Left forelimb (tissue), 1 donor: ENCODE data around the gene MARK4.
"Not testable (repeated sequence)": the region's sequence is repeated elsewhere in the genome, so short reads cannot be mapped to it uniquely, and the experiment has no call there.

Experiments
- DNase-seq: peaks from one replicate; pipeline ENCODE4 v3.0.0-alpha.2; 2018; ENCODE audit warnings: low spot score

The MARK4 gene

DNA sequence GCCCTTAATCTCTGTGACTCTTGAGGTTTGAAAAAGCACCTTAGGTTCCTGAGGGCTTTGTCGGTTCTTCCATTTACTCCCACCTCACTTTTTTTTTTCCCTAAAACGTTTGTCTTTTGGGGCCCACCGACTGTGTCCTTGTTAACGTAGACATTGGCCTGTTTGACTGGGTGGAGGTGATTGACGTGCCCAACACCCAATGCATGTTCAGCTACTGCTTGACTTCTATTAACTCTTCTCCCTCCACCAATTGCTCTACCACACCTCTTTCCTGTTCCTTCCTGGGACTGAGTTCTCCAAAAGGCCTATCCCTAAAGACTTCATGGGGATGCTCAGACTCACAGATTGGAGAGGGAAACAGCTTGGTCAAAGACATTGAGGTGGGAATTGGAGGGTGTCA, 54.4 kb downstream of the MARK4 start:
- no peak for DNase-seq

GRCh38 chr19:45306040-45306439, 55.0 kb downstream of the MARK4 start:
- no peak for DNase-seq

DNA sequence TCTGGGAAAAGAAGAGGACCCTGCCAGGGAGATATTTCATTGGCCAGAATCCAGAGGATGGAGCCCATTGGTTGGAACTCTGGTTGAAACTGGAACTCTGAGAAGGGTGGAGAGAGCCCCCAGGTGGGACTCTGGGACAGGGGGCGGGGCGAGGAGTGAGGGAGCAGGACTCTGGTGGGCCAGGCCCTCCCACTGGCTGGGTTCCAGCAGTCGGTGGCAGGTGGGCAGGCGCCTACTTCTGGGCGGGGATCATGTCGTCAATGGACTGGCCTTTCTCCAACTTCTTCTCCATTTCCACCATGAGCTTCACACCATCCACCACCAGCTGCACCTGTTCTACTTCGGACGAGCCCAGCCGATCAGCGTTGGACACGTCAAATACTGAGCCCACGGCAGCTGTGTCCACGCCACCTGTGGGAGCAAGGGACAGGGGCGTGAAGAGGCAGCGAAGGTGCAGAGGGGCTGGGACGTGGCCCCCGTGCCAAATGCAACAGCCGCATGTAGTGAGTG, 55.5 kb downstream of the MARK4 start:
- DNase-seq = no peak

- no peak for DNase-seq
These were observed 56.3 kb downstream of the MARK4 start for GRCh38 chr19:45307361-45307760.

DNA sequence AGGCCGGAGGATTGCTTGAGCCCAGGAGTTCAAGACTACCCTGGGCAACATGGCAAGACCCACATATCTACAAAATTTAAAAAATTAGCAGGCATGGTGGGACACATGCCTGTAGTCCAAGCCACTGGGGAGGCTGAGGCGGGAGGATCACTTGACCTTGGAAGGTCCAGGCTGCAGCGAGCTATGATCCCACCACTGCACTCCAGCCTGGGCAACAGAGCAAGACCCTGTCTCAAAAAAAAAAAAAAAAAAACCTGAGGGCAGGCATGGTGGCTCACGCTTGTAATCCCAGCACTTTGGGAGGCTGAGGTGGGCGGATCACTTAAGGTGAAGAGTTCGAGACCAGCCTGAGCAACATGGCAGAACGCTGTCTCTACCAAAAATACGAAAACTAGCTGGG, 58.3 kb downstream of the MARK4 start:
- DNase-seq = not testable (repeated sequence)

GRCh38 chr19:45311621-45312020, 60.5 kb downstream of the MARK4 start:
- DNase-seq = no peak

- DNase-seq = not testable (repeated sequence)
These were observed 61.2 kb downstream of the MARK4 start for GRCh38 chr19:45312285-45312684.

DNA sequence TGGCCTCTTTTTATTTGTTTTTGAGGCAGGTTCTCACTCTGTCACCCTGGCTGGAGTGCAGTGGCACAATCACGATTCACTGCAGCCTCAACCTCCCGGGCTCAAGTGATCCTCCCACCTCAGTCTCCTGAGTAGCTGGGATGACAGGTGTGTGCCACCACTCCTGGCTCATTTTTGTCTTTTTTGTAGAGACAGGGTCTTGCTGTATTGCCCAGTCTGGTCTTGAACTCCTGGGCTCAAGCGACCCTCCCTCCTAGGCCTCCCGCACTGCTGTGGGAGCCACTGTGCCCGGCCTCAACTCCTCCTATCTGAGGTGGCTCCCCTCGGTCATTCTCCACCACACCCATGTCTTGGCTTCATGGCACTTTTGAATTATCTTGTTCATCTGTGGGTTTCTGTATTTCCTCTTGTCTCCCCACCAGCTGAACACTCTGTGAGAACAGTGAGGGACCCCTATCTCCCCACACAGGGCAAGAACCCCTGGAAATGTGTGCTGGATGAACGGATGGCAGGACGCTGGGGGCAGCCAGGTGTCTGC, 63.7 kb downstream of the MARK4 start:
- no peak for DNase-seq

DNA sequence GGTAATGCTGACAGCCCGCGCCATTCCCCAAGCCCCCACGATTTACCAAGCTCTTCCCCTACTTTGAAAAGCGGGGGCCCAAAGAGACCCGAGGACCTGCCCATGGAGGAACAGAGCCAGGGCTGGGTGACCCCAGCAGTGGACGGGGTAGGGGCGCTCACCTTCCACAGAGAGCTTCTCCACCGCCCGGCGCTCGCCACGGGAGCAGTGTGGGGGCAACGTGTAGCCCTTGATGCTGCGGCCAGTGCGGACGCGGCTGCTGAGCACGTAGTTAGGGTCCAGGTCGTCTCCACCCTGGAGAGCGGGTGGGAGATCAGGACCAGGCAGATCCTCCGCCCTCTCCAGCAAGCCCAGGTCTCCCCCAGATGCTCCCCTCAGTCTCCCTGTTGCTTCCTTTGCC, 64.2 kb downstream of the MARK4 start:
- no peak for DNase-seq

GRCh38 chr19:45320997-45321775, 70.1 kb downstream of the MARK4 start:
- no peak for DNase-seq

GRCh38 chr19:45321848-45322247, 70.8 kb downstream of the MARK4 start:
- no peak for DNase-seq

- no peak for DNase-seq
These were observed 71.2 kb downstream of the MARK4 start for GRCh38 chr19:45322311-45322710.

- no peak for DNase-seq
These were observed 71.7 kb downstream of the MARK4 start, which contains the start of gene CKM for GRCh38 chr19:45322744-45323281. TSS of gene CKM (minus strand) at chr19:45322875. CDS start at chr19:45319713, 3,162 bp downstream.

DNA sequence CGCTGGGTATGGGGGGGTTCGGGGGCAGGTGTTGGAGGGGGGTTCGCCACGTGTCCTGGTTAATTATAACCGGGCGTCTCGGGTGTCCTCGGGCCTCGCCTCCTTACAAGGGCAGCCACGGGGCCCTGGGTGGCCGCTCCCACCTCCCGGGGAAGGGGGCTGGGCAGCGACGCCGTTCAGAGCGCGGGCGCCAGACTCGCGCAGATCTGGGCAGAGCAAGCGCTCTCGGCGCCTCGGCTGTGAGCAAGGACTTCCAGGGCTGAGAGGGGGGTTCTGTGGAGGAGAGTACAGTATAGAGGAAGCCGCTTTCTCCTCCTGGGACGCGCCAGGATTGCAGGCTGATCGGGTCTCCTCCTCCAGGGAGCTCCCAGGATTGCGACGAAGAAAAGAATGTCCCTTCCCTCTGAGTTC, 72.6 kb downstream of the MARK4 start:
- DNase-seq = no peak

GRCh38 chr19:45324349-45324907, 73.4 kb downstream of the MARK4 start:
- no peak for DNase-seq

GRCh38 chr19:45327404-45328143, 76.5 kb downstream of the MARK4 start:
- DNase-seq = no peak

- DNase-seq = no peak
These were observed 80.3 kb downstream of the MARK4 start for GRCh38 chr19:45331411-45331810.

- DNase-seq = no peak
These were observed 82.7 kb downstream of the MARK4 start for GRCh38 chr19:45333609-45334303.

DNA sequence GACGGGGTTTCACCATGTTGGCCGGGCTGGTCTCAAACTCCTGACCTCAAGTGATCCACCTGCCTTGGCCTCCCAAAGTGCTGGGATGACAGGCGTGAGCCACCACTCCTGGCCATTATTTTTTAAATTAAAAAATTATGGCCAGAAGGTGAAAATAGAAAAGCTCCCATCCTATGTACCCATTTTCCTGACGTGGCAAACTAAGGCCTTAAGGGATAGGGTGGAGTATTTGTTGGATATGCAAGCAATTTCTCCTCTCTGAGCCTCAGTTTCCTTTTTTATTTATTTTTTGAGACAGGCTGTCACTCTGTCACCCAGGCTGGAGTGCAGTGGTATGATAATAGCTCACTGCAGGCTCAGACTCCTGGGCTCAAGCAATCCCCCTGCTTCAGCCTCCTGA, 83.8 kb downstream of the MARK4 start:
- not testable (repeated sequence) for DNase-seq

- no peak for DNase-seq
These were observed 85.7 kb downstream of the MARK4 start for GRCh38 chr19:45336696-45337251.

- no peak for DNase-seq
These were observed 88.6 kb downstream of the MARK4 start for GRCh38 chr19:45339629-45340028.
